ENCODE measurements around the gene TENM4.

Gene TENM4

GRCh38 chr11:79077702-79078330, 363.0 kb downstream of the TENM4 start:
- TF ChIP-seq CTCF (IDR thresholded peaks at IDR 0.05; ENCODE audit: low read depth, low read length): no peak
- no peak for DNase-seq (ENCODE audit: extremely low read depth, low read depth)

GRCh38 chr11:79076526-79077115, 364.2 kb downstream of the TENM4 start:
- no peak for DNase-seq (ENCODE audit: extremely low read depth, low read depth)
- peak; percentile 72 for TF ChIP-seq CTCF (IDR thresholded peaks at IDR 0.05; ENCODE audit: low read depth, low read length)

- DNase-seq (ENCODE audit: extremely low read depth, low read depth): no peak
- no peak for TF ChIP-seq CTCF (IDR thresholded peaks at IDR 0.05; ENCODE audit: low read depth, low read length)
Measured at GRCh38 chr11:79074547-79074946, 366.3 kb downstream of the TENM4 start.

- DNase-seq (ENCODE audit: extremely low read depth, low read depth): no peak
- TF ChIP-seq CTCF (IDR thresholded peaks at IDR 0.05; ENCODE audit: low read depth, low read length): no peak
Measured at GRCh38 chr11:79071190-79071589, 369.6 kb downstream of the TENM4 start.

GRCh38 chr11:79070518-79070917, 370.3 kb downstream of the TENM4 start:
- DNase-seq (ENCODE audit: extremely low read depth, low read depth): no peak
- no peak for TF ChIP-seq CTCF (IDR thresholded peaks at IDR 0.05; ENCODE audit: low read depth, low read length)

GRCh38 chr11:79069504-79069903, 371.3 kb downstream of the TENM4 start:
- TF ChIP-seq CTCF (IDR thresholded peaks at IDR 0.05; ENCODE audit: low read depth, low read length): no peak
- no peak for DNase-seq (ENCODE audit: extremely low read depth, low read depth)

- TF ChIP-seq CTCF (IDR thresholded peaks at IDR 0.05; ENCODE audit: low read depth, low read length): no peak
- no peak for DNase-seq (ENCODE audit: extremely low read depth, low read depth)
Measured at GRCh38 chr11:79068356-79068755, 372.5 kb downstream of the TENM4 start.

Data from AG09319 (cell line).